Subcutaneous abdominal adipose tissue (tissue), 5 donors: ENCODE measurements around the gene FAAP20.

Source experiments
- H3K27ac ChIP-seq: one replicate; pipeline ENCODE4 v1.7.0; 2013; ENCODE audit warnings: low read depth, mild to moderate bottlenecking, inconsistent platforms, low read length, moderate library complexity
- H3K27me3 ChIP-seq, 5 donors: one replicate each; pipeline ENCODE4 v1.7.0; 2013; ENCODE audit warnings: low read length in 5 of 5, inconsistent platforms in 1 of 5; ENCODE audit not compliant: control insufficient read depth in 5 of 5, insufficient read depth in 4 of 5
- H3K36me3 ChIP-seq, 5 donors: one replicate each; pipeline ENCODE4 v1.7.0; 2013; ENCODE audit warnings: low read length in 5 of 5; ENCODE audit not compliant: control insufficient read depth in 5 of 5, insufficient read depth in 5 of 5
- H3K4me1 ChIP-seq, 5 donors: one replicate each; pipeline ENCODE4 v1.7.0; 2013; ENCODE audit warnings: low read length in 5 of 5, mild to moderate bottlenecking in 3 of 5, moderate library complexity in 1 of 5; ENCODE audit not compliant: control insufficient read depth in 5 of 5, insufficient read depth in 5 of 5
- H3K4me3 ChIP-seq, 5 donors: one replicate each; pipeline ENCODE4 v1.7.0; 2013; ENCODE audit warnings: low read length in 5 of 5, low read depth in 1 of 5
- H3K9ac ChIP-seq, 5 donors: one replicate each; pipeline ENCODE4 v1.7.0; 2013; ENCODE audit warnings: low read length in 5 of 5, mild to moderate bottlenecking in 4 of 5, moderate library complexity in 3 of 5
- H3K9me3 ChIP-seq, 5 donors: one replicate each; pipeline ENCODE4 v1.7.0; 2013; ENCODE audit warnings: low read length in 5 of 5; ENCODE audit not compliant: control insufficient read depth in 5 of 5
- donor health status: healthy.
- donor health status: healthy.
- donor health status: healthy.
- donor health status: healthy.
- donor health status: healthy.

FAAP20 gene

GRCh38 chr1:2194319-2194897 lies at the start of gene FAAP20:
FAAP20 (minus strand) TSS chr1:2194772; CDS start chr1:2194749, 23 bp downstream.
- Histone ChIP-seq H3K9ac (peak within 1 kb of the TSS in 4 of 5 donors; percentile 56 to 87 (median 74)), H3K27me3 (no peaks in the 10 kb centered on the region), H3K9me3 (no peaks in the 10 kb centered on the region), H3K4me1 (peaks cover 3 to 61% (median 44%) of the 10 kb centered on the region in 5 donors), H3K27ac (peak within 1 kb of the TSS; percentile 77), H3K36me3 (peaks cover 0 to 5% (median 0%) of the 10 kb centered on the region in 5 donors), H3K4me3 (peak within 1 kb of the TSS in 4 of 5 donors; percentile 61 to 77 (median 68))

GRCh38 chr1:2242814-2243725 lies 48.5 kb upstream of the FAAP20 start:
- H3K4me1 ChIP-seq = peaks cover 31 to 88% (median 84%) of the 10 kb centered on the region in 5 donors
- H3K9me3 ChIP-seq = no peaks in the 10 kb centered on the region
- H3K27me3 ChIP-seq = no peaks in the 10 kb centered on the region
- H3K36me3 ChIP-seq = peaks cover 0 to 18% (median 9%) of the 10 kb centered on the region in 5 donors
- H3K27ac ChIP-seq = peak overlapping the region; percentile 92
- H3K4me3 ChIP-seq = peak overlapping the region in 1 of 5 donors; percentile 22
- peak overlapping the region in 1 of 5 donors; percentile 84 for H3K9ac ChIP-seq

- Histone ChIP-seq H3K27me3 (no peaks in the 10 kb centered on the region), H3K27ac (peak overlapping the region; percentile 92), H3K4me3 (peak overlapping the region in 1 of 5 donors; percentile 22), H3K9me3 (no peaks in the 10 kb centered on the region), H3K4me1 (peaks cover 34 to 88% (median 84%) of the 10 kb centered on the region in 5 donors), H3K36me3 (peaks cover 0 to 18% (median 12%) of the 10 kb centered on the region in 5 donors), H3K9ac (peak overlapping the region in 2 of 5 donors; percentile 11 to 12)
Measured at GRCh38 chr1:2241820-2242219, 47.2 kb upstream of the FAAP20 start.

- H3K9ac ChIP-seq = peak overlapping the region in 4 of 5 donors; percentile 48 to 75 (median 54)
- no peaks in the 10 kb centered on the region for H3K9me3 ChIP-seq
- peak overlapping the region in 3 of 5 donors; percentile 3 to 23 (median 11) for H3K4me3 ChIP-seq
- peaks cover 0 to 18% (median 12%) of the 10 kb centered on the region in 5 donors for H3K36me3 ChIP-seq
- peaks cover 30 to 89% (median 84%) of the 10 kb centered on the region in 5 donors for H3K4me1 ChIP-seq
- peak overlapping the region; percentile 92 for H3K27ac ChIP-seq
- no peaks in the 10 kb centered on the region for H3K27me3 ChIP-seq
Measured at GRCh38 chr1:2240270-2241156, 45.9 kb upstream of the FAAP20 start.

- H3K36me3 ChIP-seq = peaks cover 0 to 18% (median 12%) of the 10 kb centered on the region in 5 donors
- no peaks in the 10 kb centered on the region for H3K9me3 ChIP-seq
- peak overlapping the region; percentile 92 for H3K27ac ChIP-seq
- peak overlapping the region in 1 of 5 donors; percentile 3 for H3K4me3 ChIP-seq
- H3K27me3 ChIP-seq = no peaks in the 10 kb centered on the region
- peak overlapping the region in 4 of 5 donors; percentile 48 to 75 (median 50) for H3K9ac ChIP-seq
- H3K4me1 ChIP-seq = peaks cover 30 to 95% (median 93%) of the 10 kb centered on the region in 5 donors
Measured at GRCh38 chr1:2239384-2239985, 44.9 kb upstream of the FAAP20 start.

GRCh38 chr1:2239013-2239370 lies 44.4 kb upstream of the FAAP20 start:
- Histone ChIP-seq H3K4me1 (peaks cover 33 to 99% (median 95%) of the 10 kb centered on the region in 5 donors), H3K9ac (peak overlapping the region in 2 of 5 donors; percentile 7 to 75), H3K36me3 (peaks cover 0 to 18% (median 12%) of the 10 kb centered on the region in 5 donors), H3K9me3 (no peaks in the 10 kb centered on the region), H3K4me3 (no peak overlapping the region), H3K27ac (peak overlapping the region; percentile 92), H3K27me3 (no peaks in the 10 kb centered on the region)

GRCh38 chr1:2238361-2239012 lies 43.9 kb upstream of the FAAP20 start:
- H3K27me3 ChIP-seq = no peaks in the 10 kb centered on the region
- H3K9me3 ChIP-seq = no peaks in the 10 kb centered on the region
- peak overlapping the region in 2 of 5 donors; percentile 18 to 40 for H3K4me3 ChIP-seq
- H3K36me3 ChIP-seq = peaks cover 0 to 18% (median 12%) of the 10 kb centered on the region in 5 donors
- H3K4me1 ChIP-seq = peaks cover 34 to 99% (median 97%) of the 10 kb centered on the region in 5 donors
- peak overlapping the region; percentile 83 for H3K27ac ChIP-seq
- H3K9ac ChIP-seq = peak overlapping the region in 3 of 5 donors; percentile 38 to 60 (median 45)

- Histone ChIP-seq H3K4me1 (peaks cover 28 to 99% (median 97%) of the 10 kb centered on the region in 5 donors), H3K27ac (peak overlapping the region; percentile 83), H3K27me3 (no peaks in the 10 kb centered on the region), H3K4me3 (peak overlapping the region in 2 of 5 donors; percentile 18 to 40), H3K9ac (peak overlapping the region in 4 of 5 donors; percentile 43 to 60 (median 46)), H3K9me3 (no peaks in the 10 kb centered on the region), H3K36me3 (peaks cover 0 to 15% (median 12%) of the 10 kb centered on the region in 5 donors)
Measured at GRCh38 chr1:2237773-2238172, 43.2 kb upstream of the FAAP20 start.
